CD4-positive, alpha-beta T cell treated with Interferon alpha-2 for 1 hour (primary cell): ENCODE measurements around the gene OR5AU1.

Experiments used
- DNase-seq, 2 donors: peaks; one replicate each; pipeline ENCODE4 v3.0.0-alpha.2; 2020 to 2022

OR5AU1 gene

DNA sequence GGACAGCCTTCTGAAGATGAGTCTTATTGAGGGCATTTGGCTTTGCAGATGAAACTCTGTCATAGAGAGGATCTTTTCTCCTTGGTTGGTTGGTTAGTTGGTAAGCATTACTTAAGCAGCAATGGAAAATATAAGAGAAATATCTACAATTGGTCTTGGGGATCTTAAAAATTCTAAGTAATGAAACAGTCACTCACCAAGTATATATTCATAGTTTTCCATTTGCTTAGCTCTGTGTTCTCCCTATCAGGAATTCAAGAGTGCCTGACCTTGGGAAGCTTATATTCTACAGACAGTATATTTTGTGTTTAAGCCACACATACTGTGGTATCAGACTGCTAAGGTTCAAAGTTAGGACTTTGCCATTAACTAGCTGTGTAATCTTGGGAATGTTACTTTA lies at the start of gene OR5AU1:
OR5AU1 (minus strand) TSS at position 101 of the 400 bp plus-strand sequence. CDS start 191 bp downstream, outside the sequence.
- DNase-seq, result no peak

DNA sequence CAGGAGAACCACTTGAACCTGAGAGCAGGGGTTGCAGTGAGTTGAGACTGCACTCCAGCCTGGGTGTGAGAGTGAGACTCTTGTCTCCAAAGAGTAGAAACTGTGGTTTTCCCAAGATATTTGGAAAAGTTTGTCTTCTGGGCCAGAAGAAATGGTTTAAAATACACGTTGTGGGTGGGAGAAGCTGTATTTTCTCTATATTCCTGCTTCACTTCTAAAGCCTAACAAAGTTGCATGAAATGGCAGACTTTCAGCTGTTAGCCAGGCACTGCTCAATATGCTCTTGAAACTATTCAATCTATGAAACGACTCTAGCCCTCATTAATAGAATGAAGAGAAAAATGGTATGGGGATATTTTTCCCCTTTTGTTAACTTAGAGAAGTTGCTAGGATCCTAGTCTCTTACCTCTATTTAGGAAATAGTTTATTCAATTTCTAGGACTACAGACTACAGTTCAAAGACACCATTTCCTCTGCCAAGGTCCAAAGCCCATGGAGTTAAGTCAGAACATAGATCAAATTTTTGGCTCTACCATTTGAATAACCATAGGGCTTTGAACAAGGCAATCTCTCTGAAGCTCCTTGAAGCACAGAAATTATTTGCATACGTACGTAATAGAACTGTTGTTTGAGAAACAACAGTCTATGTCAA lies 49.3 kb upstream of the OR5AU1 start:
- DNase-seq, result no peak

DNA sequence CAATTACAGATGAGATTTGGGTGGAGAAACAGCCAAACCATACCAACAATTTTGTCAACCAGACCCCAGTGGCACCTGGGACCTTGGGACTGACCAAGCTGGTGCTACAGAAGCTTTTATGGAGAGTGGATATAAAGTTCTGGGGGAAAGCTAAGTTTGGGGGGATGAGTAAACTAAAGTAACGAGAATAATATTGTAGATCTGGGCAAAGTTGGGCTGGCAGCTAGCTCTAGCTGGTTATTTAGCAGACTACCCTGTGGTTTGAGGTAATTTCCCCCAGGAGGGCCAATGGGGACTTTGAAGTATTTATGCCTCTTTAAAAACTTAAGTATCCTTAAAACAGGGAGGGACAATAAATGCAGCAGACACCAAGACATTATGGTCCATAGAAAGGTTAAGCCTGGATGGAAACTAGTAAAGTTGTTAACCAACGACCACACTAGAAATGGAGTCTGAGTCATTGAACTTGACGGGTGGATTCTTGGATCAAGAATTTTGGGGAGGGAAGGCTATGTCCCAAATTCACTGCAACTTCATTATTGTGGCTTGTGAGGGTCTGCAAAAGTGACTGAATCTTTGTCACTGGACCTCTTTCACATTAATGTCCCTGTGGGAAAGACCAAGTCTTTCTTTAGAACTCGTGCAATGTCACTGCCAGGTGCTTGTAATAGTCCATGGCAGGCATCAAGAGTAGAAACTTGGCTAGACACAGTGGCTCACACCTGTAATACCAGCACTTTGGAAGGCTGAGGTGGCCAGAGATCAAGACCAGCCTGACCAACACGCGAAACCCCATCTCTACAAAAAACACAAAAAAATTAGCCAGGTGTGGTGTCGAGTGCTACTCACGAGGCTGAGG lies 48.5 kb upstream of the OR5AU1 start:
- no peak for DNase-seq

DNA sequence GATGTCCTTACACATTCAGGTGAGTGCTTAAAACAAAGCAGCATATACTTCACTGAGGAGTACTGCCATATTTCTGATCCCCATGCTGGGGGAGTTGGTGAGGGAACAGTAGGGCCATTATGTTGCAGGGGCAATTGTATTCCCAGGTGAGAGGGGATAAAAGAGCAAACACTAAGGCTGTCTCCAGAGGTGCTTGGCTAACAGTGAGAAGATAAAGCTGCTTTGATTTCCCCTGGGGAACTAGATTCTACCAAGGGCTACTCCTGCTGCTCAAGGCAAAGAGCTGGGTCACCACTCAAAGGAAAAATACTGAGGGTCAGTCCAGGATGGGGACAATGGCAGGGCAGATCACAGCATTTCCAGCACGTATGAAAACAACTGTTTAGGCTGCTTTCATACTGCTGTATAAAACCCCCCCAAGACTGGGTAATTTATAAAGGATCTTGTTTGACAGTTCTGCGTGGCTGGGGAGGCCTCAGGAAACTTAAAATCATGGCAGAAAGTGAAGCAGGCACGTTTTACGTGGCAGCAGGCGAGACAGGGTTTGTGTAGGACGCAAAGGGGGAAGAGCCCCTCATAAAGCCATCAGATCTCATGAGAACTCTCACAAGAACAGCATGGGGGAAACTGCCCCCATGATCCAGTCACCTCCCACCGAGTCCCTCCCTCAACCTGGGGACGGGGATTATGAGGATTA lies 47.8 kb upstream of the OR5AU1 start:
- DNase-seq, result no peak

DNA sequence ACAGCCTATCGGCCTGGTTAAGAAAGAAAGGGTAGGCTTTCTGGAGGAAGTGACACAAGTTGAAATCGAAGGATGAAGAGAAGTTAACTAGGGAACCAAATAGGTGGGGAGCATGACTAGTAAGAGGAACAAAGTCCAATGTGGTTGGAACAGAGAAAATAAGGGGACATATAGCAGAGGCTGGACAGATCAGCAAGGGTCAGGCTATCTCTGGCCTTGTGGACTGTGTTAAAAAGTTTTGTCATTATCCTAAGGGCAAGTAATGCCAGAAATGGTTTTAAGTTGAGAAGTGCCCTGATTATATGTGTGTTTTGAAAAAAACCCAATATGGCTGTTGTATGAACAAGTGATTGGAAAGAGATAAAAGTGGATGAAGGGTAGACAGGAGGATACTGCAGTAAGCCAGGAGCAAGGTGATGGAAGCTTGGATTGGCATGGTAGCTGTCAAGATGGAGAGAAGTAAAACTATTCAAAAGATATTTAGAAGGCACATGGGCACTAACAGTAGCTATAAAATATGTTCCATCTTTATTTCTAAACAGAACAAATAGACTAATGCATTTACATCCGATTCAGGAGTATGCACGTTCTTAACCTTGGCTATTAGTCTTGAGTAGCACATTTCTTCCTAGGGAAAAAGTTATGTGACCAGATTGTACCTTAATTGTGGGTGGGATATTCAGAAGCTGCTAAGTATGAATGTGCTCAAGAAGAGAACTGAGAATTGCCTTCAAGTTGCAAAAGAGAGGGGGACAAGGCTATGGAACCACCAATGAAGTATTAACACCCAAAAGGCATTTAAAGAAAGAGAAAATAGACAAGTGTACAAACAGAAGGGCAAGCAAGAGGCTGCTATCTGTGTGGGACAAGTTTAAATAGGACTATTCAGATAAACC lies 46.8 kb upstream of the OR5AU1 start:
- DNase-seq, result no peak

DNA sequence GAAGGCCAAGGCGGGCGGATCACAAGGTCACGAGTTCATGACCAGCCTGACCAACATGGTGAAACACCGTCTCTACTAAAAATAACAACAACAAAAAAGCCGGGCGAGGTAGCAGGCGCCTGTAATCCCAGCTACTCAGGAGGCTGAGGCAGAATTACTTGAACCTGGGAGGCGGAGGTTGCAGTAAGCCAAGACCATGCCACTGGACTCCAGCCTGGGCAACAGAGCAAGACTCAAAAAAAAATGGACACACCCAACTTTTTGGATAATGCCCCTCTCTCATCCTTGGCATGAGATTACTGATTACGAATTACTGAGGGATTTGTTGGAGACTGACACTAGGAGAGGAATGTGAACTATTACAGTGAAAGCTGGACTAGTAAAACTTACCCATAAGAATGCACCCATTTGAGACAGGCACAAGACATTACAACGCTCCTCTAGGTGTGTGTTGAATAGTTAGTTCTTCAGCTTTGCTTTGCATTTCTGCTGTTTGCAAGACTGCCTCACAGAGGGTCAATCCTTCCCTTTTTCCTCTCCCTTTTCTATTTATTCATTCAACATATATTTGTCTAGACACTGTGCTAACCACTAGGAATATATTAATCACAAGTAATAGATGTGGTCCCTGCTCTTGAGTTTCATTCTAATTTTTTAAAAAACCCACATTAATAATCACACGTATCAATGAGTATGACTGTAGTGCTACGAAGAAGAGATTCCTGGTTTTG lies 46.0 kb upstream of the OR5AU1 start:
- no peak for DNase-seq

DNA sequence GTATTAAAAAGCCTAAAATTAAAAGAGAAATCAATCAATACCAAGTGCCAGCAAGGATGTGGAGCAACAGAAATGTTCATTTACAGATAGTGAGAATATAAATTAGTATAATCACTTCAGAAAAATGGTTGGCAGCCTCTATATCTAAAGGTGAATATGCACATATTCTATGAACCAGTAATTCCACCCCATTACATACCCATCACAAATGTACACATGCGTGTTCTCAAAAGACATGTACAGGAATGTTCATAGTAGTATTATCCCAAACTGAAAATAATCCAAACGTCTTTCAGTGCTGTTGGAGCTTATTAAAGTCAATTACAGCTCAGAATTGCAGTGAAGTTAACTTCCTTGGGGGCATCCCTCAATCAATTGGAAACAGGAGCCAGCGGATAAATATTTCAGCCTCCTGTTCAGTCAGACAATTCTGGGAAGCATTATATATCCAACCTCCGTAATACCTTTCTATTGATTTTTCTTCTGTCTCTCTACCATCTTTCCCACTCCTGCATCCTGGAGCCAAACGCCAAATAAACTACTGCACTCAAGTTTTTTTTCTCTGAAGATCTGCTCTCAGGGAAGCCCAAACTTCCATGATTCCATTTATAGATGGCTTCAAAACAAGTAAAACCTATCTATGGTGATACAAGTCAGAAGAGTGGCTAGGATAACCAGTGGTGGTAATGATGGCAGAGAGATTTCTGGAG lies 45.0 kb upstream of the OR5AU1 start:
- no peak for DNase-seq

DNA sequence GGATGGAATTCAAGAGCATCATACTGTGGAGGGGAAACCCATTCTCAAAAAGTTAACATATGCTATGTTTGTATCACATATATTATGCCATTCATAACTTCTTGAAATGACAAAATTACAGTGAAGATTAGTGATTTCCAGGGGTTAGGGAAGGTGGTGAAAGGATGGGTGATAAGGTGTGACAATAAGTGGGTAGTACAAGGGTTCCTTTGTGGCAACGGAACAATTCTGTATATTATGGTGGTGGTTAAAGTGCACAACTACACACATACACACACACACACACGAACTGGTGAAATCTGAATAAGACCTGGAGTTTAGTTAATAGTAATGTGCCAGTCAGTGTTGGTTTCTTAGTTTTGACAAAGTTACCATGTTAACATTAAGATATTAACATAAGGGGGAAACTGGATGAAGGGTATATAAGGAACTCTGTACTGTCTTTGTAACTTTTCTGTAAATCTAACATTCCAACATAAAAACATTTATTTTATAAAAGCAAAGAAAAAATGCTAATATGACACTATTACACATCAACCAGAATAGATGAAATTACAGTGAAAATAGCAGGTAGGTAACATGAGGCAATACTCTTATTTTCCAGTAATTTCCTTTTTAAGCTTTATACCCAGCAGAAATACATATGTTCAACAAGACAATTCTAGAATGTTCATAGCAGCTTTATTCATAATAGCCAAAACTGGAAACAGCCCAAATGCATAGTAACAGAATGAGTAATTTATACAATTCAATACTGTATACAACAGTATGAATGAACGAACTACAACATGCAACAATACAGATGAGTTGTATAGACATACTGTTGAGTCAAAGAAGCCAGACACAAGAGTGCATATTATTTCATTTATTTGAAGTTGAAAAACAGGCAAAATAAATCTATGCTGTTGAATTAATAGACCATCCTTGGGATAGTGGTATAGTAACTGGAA lies 44.0 kb upstream of the OR5AU1 start:
- no peak for DNase-seq

DNA sequence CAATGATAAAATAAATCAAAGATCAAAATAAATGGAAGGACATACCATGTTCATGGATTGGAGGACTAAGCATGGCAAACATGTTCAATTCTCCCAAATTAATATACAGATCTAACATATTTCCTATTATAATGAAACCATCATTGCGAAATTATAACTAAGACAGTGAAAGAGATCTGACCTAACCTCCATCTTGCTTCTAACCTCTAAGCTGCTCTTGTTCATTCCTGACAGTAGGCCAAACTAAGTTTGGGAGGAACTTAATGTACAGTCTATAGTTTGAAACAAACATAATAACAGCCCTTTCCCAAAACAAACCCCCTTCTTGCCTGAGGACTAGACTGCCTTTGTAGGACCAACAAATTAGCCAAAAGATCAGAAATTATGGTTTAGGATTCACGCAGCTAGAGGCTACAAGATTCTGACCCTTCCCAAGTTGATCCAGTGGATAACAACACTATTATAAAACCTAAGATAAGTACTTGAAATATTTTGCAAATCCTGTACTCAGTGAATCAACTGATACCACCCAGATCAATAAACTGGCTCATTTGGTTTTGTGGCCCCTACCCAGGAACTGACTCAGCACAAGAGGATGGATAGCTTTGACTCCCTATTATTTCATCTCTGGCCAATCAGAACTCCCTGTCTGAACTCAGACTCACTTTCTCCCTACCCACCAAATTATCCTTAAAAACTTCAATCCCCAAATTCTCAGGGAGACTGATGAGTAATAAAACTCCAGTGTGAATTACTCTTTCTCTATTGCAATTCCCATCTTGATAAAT lies 41.7 kb upstream of the OR5AU1 start:
- DNase-seq, result no peak

DNA sequence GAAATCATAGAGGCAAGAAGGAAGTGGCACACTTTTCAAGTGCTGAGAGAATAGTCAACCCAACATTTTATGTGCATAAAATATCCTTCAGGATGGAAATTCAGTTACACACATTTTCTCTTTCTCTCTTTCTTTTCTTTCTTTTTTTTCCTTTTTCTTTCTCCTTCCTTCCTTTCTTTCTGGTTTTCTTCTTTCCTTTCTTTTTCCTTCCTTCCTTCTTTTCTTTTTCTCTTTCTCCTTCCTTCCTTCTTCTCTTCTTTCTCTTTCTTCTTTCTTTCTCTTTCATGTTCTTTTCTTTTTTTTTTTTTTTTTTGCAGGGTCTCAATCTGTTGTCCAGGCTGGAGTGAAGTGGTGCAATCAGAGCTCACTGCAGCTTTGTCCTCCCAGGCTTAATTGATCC lies 38.7 kb upstream of the OR5AU1 start:
- DNase-seq, result no peak

DNA sequence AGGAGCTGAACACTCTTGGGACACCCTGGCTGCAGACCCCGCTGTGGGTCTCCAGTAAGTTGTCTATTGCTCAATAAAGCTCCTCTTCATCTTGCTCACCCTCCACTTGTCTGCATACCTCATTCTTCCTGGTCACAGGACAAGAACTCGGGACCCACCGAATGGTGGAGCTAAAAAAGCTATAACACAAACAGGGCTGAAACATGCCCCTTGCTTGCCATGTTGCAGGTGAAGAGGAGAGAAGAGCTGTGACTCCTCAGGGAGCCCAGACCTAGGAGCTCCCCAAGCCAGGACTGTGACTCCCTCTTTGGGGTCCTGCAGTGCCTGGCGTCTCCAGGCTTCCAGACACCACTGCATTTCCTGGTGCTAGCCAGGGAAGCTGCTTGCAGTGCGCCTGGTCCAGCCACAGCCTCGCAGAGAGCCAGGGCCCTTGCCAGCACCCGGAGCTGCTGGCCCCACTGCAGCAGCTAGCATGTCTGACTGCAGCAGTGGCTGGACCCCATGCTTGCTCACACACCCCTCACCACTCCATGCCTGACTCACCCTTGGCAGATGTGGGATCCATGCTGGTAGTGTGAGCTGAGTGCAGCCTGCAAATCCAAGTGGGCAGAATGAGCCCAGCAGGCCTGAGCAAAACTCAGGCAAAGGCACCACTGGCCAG lies 37.1 kb upstream of the OR5AU1 start:
- DNase-seq, result no peak

DNA sequence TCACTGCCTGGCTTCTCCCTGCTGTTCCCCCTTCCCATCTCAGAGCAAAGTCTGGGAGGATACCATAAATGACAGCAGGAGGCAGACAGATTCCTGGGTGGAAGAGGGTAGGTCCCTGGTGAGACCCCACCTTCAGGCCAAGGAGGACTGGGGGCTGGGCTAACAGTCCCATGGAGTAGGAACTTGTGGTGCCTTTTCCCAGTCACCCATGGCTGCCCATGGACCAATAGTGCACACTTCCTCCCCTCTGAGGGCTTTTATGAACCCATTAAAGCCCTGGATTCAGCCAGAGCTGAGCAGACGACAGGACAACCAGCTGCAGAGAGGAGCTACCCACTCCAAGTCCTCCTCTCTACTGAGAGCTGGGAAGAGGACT lies 36.6 kb upstream of the OR5AU1 start:
- DNase-seq, result no peak

DNA sequence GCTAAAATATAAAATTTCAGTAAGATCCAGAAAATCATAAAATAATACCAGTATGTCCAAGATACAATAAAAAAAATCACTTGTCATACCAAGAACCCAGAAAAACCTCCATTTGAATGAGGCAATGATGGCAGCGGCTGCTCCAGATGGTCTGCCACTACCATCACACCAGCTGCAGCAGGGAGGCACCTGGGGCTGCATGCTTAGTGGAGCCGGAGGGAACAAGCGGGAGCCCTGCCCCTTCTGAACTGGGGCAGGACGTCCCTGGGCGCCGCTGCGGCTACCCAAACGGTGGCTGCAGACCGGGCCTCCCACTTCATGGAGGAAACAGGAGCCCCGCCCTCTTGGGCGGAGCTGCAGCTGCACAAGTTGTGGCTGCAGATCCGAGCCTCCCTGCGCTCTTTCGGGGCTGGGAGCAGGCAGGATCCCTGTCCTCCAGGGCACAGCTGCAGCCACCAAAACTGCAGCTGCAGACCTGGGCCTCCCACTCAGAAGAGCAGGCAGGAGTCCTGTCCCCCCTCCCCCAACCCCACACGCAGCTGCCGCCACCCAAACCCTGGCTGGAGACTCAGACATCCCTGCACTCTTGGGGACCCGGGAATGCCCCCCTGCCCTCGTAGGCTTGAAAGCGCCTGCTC lies 36.1 kb upstream of the OR5AU1 start:
- DNase-seq, result peak; percentile 64 to 75

DNA sequence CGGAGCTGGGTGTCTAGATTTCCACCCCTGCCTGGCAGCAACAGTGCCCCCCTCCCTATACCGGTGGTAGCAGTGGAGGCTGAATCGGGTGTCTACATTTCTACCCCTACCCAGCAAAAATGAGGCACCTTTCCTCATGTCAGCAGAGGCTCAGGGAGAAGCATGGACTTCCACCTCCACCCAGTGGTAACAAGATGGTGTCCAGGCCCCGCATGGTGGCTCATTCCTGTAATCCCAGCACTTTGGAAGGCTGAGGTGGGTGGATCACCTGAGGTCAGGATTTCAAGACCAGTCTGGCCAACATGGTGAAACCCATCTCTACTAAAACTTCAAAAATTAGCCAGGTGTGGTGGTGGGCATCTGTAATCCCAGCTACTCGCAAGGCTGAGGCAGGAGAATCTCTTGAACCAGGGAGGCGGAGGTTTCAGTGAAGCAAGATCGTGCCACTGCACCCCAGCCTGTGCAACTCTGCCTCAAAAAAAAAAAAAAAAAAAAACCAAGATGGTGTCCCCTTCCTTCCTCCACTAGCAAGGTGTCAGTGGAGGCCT lies 35.5 kb upstream of the OR5AU1 start:
- no peak for DNase-seq

DNA sequence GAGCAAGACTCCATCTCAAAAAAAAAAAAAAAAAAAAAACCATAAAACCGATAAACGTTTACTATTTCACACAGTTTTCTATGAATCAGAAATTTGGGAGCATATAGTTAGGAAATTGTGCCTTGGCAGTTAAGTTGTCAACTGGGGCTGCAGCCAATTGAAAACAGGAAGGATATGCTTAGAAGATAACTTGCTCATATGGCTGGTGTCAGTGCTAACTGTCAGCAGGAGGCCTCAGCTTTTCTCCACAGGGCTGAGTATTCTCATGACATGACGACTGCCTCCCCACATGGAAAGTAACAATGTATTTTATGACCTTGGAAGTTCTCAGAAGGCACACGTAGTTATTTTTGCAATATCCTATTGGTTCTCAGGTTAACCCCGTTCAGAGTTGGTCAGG lies 29.6 kb upstream of the OR5AU1 start:
- no peak for DNase-seq

DNA sequence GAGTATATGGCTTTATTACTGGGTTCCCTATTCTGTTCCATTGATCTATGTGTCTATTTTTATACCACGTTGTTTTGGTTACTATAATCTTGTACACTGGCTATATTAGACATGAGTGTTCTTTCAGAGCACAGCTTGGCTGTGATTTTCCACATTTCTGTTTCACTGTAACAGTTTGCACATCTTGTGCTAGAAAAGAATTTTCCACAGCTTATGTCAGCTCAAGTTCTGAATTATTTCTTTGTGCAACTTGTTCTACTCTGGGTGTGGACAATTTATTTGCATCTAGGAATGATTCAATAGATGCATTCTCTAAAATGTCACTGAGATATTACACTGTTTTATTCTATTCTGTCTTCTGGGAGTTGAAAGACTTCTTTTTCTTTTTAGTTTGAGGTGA lies 28.4 kb upstream of the OR5AU1 start:
- no peak for DNase-seq

DNA sequence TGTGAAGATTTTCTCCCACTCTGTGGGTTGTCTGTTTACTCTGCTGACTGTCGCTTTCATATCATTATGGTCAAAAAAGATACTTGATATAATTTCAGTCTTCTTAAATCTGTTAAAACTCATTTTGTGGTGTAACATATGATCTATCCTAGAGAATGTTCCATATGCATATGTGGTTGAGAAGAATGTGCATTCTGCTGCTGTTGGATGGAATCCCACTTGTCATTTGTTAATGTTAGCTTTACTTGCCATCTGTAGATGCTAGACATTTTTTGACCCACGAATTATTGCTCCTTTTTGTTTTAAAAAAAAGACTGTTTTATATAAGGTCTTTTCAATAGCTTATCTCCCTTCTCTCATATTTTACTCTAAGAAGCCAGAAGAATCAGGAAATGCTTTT lies 26.3 kb upstream of the OR5AU1 start:
- no peak for DNase-seq

DNA sequence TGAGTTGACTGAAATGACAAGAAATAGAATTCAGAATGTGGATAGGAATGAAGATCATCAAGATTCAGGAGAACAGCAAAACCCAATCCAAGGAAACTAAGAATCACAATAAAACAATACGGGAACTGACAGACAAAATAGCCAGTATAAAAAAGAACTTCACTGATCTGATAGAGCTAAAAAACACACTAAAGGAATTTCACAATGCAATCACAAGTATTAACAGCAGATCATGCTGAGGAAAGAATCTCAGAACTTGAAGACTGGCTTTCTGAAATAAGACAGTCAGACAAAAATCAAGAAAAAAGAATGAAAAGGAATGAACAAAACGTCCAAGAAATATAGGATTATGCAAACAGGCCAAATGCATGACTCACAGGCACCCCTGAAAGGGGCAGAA lies 15.3 kb upstream of the OR5AU1 start:
- no peak for DNase-seq
